RWPE2 (cell line): ENCODE measurements around the gene WIPI1.

ENCODE experiments used
- ATAC-seq: fragments of 200-7000 bp; cut with Tn5 transposase; 3 replicates; pipeline ENCODE4 v1.9.1; 2021; ENCODE audit warnings: low read depth
- DNase-seq: peaks from one replicate; pipeline ENCODE4 v3.0.0-alpha.2; 2020; ENCODE audit warnings: low spot score
- H3K27ac ChIP-seq: fragments of 450-650 bp; 2 replicates; pipeline ENCODE4 v1.5.1; 2017; ENCODE audit warnings: mild to moderate bottlenecking; ENCODE audit not compliant: poor library complexity, severe bottlenecking
- H3K27me3 ChIP-seq: fragments of 250-450 bp; sonication (Bioruptor Pico); 2 replicates; pipeline ENCODE4 v1.5.1; 2021; ENCODE audit warnings: mild to moderate bottlenecking, moderate library complexity; ENCODE audit not compliant: insufficient read depth, poor library complexity, severe bottlenecking
- H3K36me3 ChIP-seq: fragments of 250-450 bp; sonication (Bioruptor Pico); 2 replicates; pipeline ENCODE4 v1.5.1; 2020; ENCODE audit warnings: low read depth, mild to moderate bottlenecking, moderate library complexity
- H3K4me1 ChIP-seq: fragments of 250-450 bp; sonication (Bioruptor Pico); 2 replicates; pipeline ENCODE4 v1.5.1; 2021; ENCODE audit warnings: mild to moderate bottlenecking, moderate library complexity; ENCODE audit not compliant: insufficient read depth, poor library complexity, severe bottlenecking
- H3K4me3 ChIP-seq: fragments of 250-450 bp; sonication (Bioruptor Pico); 2 replicates; pipeline ENCODE4 v1.5.1; 2021; ENCODE audit warnings: mild to moderate bottlenecking, moderate library complexity; ENCODE audit not compliant: severe bottlenecking
- H3K9me3 ChIP-seq: fragments of 250-450 bp; sonication (Bioruptor Pico); 2 replicates; pipeline ENCODE4 v1.5.1; 2021; ENCODE audit warnings: mild to moderate bottlenecking, moderate library complexity; ENCODE audit not compliant: severe bottlenecking
- CTCF ChIP-seq: fragments of 450-650 bp; IDR thresholded peaks from one replicate; pipeline ENCODE4 v1.5.1; 2017; ENCODE audit warnings: mild to moderate bottlenecking, moderate library complexity; ENCODE audit not compliant: poor library complexity, severe bottlenecking

The WIPI1 gene

GRCh38 chr17:68391561-68392268, 65.6 kb downstream of the WIPI1 start:
- Histone ChIP-seq H3K4me1 (no peaks in the 10 kb centered on the region), H3K4me3 (no peak overlapping the region), H3K9me3 (no peaks in the 10 kb centered on the region), H3K27ac (no peak overlapping the region), H3K36me3 (no peaks in the 10 kb centered on the region), H3K27me3 (no peaks in the 10 kb centered on the region)
- no peak for TF ChIP-seq CTCF
- DNase-seq (no peak), ATAC-seq (no peak)

- ATAC-seq: no peak
- Histone ChIP-seq H3K4me1 (no peaks in the 10 kb centered on the region), H3K27me3 (no peaks in the 10 kb centered on the region), H3K4me3 (no peak overlapping the region), H3K9me3 (no peaks in the 10 kb centered on the region), H3K36me3 (no peaks in the 10 kb centered on the region), H3K27ac (no peak overlapping the region)
- no peak for DNase-seq
- no peak for TF ChIP-seq CTCF
Observed at GRCh38 chr17:68390888-68391545, 66.3 kb downstream of the WIPI1 start.

GRCh38 chr17:68389041-68389440, 68.3 kb downstream of the WIPI1 start:
- TF ChIP-seq CTCF: no peak
- H3K27ac ChIP-seq: no peak overlapping the region
- H3K36me3 ChIP-seq: no peaks in the 10 kb centered on the region

GRCh38 chr17:68387435-68388218, 69.7 kb downstream of the WIPI1 start:
- Histone ChIP-seq H3K9me3 (no peaks in the 10 kb centered on the region), H3K36me3 (no peaks in the 10 kb centered on the region), H3K4me1 (no peaks in the 10 kb centered on the region), H3K27ac (no peak overlapping the region), H3K27me3 (no peaks in the 10 kb centered on the region), H3K4me3 (no peak overlapping the region)
- no peak for ATAC-seq
- TF ChIP-seq CTCF: no peak
- no peak for DNase-seq

More at GRCh38 chr17:68389041-68389440, 68.3 kb downstream of the WIPI1 start:
- no peaks in the 10 kb centered on the region for H3K9me3 ChIP-seq
- no peak for ATAC-seq
- DNase-seq: no peak
- no peaks in the 10 kb centered on the region for H3K4me1 ChIP-seq
- H3K27me3 ChIP-seq: no peaks in the 10 kb centered on the region
- no peak overlapping the region for H3K4me3 ChIP-seq
